ENCODE results near the gene CRISP3. TPM values are rescaled to one million over a fixed set of nuclear protein-coding genes. Genes with fewer than 3 reads are reported as not detected.

The CRISP3 gene
- total RNA-seq, 1 donor from 2014 or later = 8.1 TPM

Other genes starting within 250 kb of the CRISP3 start
- gene GLYATL3, start 244.5 kb downstream of the CRISP3 start, total RNA-seq = not detected
- gene C6orf141, start 193.7 kb downstream of the CRISP3 start, total RNA-seq = 9.3 TPM
- not detected for gene RHAG, start 107.5 kb downstream of the CRISP3 start, total RNA-seq
- gene CRISP2, start 30.8 kb downstream of the CRISP3 start, total RNA-seq = not detected
- gene PGK2, start 42.9 kb upstream of the CRISP3 start, total RNA-seq = not detected
- gene CRISP1, start 122.1 kb upstream of the CRISP3 start, total RNA-seq = not detected
- gene DEFB114, start 219.8 kb upstream of the CRISP3 start, total RNA-seq = not detected
- not detected for gene DEFB113, start 225.2 kb upstream of the CRISP3 start, total RNA-seq

Measured in esophagus mucosa (tissue), 1 donor.